Omental fat pad (tissue), 4 donors: Measurements from ENCODE around the gene ENTPD6. TPM values are rescaled to one million over a fixed set of nuclear protein-coding genes. Genes with fewer than 3 reads are reported as not detected.

Experiments used
- ATAC-seq: fragments of 150-250 bp; one replicate; pipeline ENCODE4 v1.9.1; 2016; ENCODE audit warnings: mild to moderate bottlenecking, moderate library complexity; ENCODE audit not compliant: low FRiP score
- DNase-seq: peaks from one replicate; pipeline ENCODE4 v3.0.0-alpha.2; 2019; ENCODE audit warnings: low spot score
- total RNA-seq, 4 donors: library from RNA; depleted of rRNA; stranded (reverse); fragments of >200 nt; gene quantifications; one replicate each; pipeline ENCODE4 v1.1.0, GENCODE V29; 2016
- TF ChIP-seq, protein P1 (sequence below), 3 donors: fragments of 450-650 bp; IDR thresholded peaks; one replicate each; pipeline ENCODE4 v1.5.1; 2016 to 2017; ENCODE audit warnings: antibody characterized with exemption in 3 of 3, mild to moderate bottlenecking in 3 of 3, moderate library complexity in 2 of 3

The ENTPD6 gene
- total RNA-seq, 4 donors from 2014 or later, result 44.6 to 71.0 (median 60.0) TPM

DNA sequence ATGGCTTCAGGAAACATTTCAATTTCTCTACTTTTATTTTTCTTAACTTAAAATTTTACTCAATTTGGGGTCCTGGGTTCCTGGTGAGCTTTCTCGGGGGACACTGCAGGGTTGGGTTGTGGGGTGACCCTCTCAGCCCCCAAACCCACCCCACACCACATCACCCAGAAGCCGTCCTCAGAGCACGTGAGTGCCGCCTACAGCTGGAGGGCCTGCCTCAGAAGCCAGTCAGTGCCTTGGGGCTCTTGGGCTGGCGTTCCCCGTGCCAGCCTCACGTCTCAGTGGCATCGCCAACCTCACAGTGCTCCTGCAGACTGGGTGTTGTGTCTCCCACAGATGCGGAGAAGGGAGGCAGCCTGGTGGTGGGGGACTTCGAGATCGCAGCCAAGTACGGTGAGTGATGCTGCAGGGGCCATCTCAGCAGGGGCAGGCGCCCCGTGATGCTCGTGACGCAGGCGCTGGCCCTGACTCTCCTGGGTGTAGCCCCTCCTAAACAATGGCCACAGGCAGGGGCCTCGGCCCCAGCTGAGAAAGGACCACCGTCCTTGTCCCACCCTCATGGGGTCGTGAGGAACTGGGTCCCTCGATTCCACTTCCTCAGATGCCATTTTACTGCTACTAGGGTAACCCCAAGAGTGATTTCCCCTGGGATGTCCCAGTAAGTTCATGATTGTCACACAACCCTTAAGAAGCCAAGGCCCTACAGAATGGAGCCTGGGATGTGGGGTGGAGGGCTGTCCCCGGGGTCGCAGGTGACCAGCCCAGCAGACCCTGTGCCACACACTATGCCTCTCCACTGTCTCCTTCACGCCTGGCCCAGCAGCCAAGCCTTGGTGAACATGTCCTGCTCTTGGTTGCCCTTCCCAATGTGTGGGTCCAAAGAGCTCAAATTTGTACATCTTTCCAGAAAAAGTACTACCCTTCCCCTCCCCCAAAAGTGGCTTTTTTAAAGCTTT, 28.5 kb downstream of the ENTPD6 start:
- DNase-seq, result no peak

GRCh38 chr20:25224941-25225340, 29.4 kb downstream of the ENTPD6 start:
- ATAC-seq (no peak), DNase-seq (no peak)
- TF ChIP-seq, protein P1, sequence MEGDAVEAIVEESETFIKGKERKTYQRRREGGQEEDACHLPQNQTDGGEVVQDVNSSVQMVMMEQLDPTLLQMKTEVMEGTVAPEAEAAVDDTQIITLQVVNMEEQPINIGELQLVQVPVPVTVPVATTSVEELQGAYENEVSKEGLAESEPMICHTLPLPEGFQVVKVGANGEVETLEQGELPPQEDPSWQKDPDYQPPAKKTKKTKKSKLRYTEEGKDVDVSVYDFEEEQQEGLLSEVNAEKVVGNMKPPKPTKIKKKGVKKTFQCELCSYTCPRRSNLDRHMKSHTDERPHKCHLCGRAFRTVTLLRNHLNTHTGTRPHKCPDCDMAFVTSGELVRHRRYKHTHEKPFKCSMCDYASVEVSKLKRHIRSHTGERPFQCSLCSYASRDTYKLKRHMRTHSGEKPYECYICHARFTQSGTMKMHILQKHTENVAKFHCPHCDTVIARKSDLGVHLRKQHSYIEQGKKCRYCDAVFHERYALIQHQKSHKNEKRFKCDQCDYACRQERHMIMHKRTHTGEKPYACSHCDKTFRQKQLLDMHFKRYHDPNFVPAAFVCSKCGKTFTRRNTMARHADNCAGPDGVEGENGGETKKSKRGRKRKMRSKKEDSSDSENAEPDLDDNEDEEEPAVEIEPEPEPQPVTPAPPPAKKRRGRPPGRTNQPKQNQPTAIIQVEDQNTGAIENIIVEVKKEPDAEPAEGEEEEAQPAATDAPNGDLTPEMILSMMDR (IDR thresholded peaks at IDR 0.05), result no peak

More for the DNA sequence above, 28.5 kb downstream of the ENTPD6 start:
- ATAC-seq, result no peak
- TF ChIP-seq, protein P1 (IDR thresholded peaks at IDR 0.05), result no peak

GRCh38 chr20:25225642-25226432, 30.3 kb downstream of the ENTPD6 start:
- ATAC-seq (no peak), DNase-seq (no peak)
- TF ChIP-seq, protein P1 (IDR thresholded peaks at IDR 0.05), result no peak

DNA sequence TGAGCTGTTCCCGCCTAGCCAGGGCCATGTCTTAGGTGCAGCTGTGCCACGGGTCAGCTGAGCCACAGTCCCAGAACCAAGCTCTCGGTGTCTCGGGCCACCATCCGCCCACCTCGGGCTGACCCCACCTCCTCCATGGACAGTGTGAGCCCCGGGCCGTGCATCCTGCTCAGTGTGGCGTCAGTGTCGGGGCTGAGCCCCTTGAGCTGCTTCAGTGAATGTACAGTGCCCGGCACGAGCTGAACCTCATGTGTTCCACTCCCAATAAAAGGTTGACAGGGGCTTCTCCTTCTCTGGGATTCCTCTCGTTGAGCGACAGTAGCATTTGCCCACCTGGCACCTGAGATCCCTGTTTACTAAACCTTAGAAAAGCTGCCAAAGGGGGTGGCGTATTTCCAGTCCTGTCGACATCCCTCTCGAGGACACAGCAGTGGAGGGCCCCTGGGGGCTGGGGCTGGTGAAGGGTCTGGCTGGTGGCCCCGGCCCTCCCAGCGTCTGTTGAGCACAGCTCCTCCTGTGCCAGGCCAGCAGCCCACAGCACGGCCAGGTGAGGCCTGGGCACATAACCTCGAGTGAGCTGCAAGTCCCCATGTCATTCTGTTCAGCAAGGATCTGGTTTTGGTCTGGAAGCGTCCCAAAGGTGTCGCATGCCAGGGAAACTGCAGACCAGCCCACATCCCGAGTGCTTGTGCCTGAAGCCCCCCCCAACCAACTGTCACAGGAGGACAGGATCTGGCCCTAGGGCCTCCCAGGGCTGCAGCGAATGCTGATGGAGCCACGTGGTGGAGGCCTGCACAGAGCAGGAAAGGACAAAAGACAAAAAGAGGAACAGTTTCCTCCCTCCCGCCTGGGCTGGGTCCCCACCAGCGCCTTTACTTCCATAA, 31.2 kb downstream of the ENTPD6 start:
- TF ChIP-seq, protein P1 (IDR thresholded peaks at IDR 0.05), result no peak
- DNase-seq (no peak), ATAC-seq (peak; percentile 5)

DNA sequence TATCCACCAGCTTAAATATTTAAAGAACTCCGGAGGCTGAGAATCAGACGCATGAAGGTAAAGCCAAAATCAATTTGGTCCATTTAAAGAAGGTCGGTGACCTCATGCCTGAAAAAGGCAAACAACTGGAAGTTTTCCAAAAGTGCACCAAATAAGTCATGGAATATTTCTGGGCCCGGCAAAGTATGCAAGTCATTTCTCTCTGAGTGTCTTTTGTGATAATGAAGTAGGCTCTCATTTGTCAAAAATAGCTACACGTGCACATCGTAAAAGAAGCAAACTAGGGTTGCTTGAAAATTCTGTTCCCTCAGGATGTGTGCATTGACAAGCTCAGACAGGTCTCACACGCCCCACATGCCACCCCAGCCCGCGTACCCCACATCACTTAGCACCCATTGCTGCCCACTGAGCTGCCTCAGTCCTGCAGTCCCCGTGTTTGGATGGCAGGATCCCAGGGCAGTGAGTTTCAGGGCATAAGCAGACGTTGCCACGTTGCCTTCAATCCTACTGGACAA, 31.9 kb downstream of the ENTPD6 start:
- DNase-seq (no peak), ATAC-seq (no peak)
- TF ChIP-seq, protein P1 (IDR thresholded peaks at IDR 0.05), result no peak

DNA sequence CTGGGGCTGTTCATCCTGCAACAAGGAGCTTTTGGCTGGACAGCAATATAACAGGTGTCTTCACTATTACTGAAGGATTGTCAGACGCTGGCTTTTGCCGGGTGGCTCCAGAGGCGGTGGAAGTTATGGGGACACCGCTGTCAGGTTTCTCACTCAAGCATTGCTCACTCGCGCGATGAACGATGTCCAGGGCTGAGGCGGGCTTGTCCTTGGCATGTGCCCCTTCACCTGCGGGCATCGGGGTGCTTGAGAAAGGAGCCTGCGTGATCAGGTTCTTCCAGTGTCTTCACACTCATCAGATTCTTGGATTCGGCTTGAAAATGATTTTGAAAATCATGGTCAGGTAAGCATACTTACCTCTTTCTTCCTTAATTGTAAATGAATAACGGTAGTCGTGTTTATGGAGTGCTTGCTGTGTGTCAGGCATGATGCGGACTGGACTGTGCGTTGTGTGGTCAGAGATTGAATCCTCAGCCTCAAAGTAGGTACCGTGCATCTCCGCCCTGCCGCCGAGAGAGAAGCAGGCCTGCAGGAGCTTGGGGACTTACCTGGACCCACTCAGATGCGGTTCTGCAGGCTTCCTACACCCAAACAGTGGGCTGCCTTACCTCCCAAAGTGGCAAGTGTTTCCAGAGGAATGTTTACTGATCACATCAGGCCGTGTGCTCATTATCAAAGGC, 34.1 kb downstream of the ENTPD6 start:
- no peak for DNase-seq
- TF ChIP-seq, protein P1 (IDR thresholded peaks at IDR 0.05), result no peak
- ATAC-seq, result no peak
